Measurements from ENCODE around the gene OAS3. TPM values are rescaled to one million over a fixed set of nuclear protein-coding genes. Genes with fewer than 3 reads are reported as not detected.
"Not testable (repeated sequence)": the region's sequence is repeated elsewhere in the genome, so short reads cannot be mapped to it uniquely, and the experiment has no call there.

Gene OAS3
- total RNA-seq, 1 donor from 2014 or later: 34.7 TPM

GRCh38 chr12:112926416-112927033 is 11.7 kb upstream of the OAS3 start:
- not testable (repeated sequence) for DNase-seq (ENCODE audit: low spot score)

- DNase-seq (ENCODE audit: low spot score): no peak
Observed at GRCh38 chr12:112927475-112927874, 10.8 kb upstream of the OAS3 start.

- DNase-seq (ENCODE audit: low spot score): no peak
Observed at GRCh38 chr12:112927925-112928324, 10.3 kb upstream of the OAS3 start.

- no peak for DNase-seq (ENCODE audit: low spot score)
Observed at GRCh38 chr12:112928978-112929377, 9.3 kb upstream of the OAS3 start.

- DNase-seq (ENCODE audit: low spot score): no peak
Observed at GRCh38 chr12:112929715-112930114, 8.6 kb upstream of the OAS3 start.

- no peak for DNase-seq (ENCODE audit: low spot score)
Observed at GRCh38 chr12:112930350-112930749, 7.9 kb upstream of the OAS3 start.

GRCh38 chr12:112932485-112933128 is 5.7 kb upstream of the OAS3 start:
- no peak for DNase-seq (ENCODE audit: low spot score)

GRCh38 chr12:112933129-112933505 is 5.2 kb upstream of the OAS3 start:
- DNase-seq (ENCODE audit: low spot score): no peak

- DNase-seq (ENCODE audit: low spot score): no peak
Observed at GRCh38 chr12:112936264-112936663, 2.0 kb upstream of the OAS3 start.

- no peak for DNase-seq (ENCODE audit: low spot score)
Observed at GRCh38 chr12:112936927-112937326, 1.3 kb upstream of the OAS3 start.

GRCh38 chr12:112938751-112939150 is 477 bp downstream of the OAS3 start:
- no peak for DNase-seq (ENCODE audit: low spot score)

- no peak for DNase-seq (ENCODE audit: low spot score)
Observed at GRCh38 chr12:112939761-112940381, 1.6 kb downstream of the OAS3 start.

- DNase-seq (ENCODE audit: low spot score): no peak
Observed at GRCh38 chr12:112941528-112942335, 3.5 kb downstream of the OAS3 start.

GRCh38 chr12:112942572-112942971 is 4.3 kb downstream of the OAS3 start:
- no peak for DNase-seq (ENCODE audit: low spot score)

- no peak for DNase-seq (ENCODE audit: low spot score)
Observed at GRCh38 chr12:112944024-112944690, 5.9 kb downstream of the OAS3 start.

GRCh38 chr12:112945515-112945914 is 7.2 kb downstream of the OAS3 start:
- DNase-seq (ENCODE audit: low spot score): no peak

GRCh38 chr12:112946236-112947000 is 8.1 kb downstream of the OAS3 start:
- DNase-seq (ENCODE audit: low spot score): no peak

- DNase-seq (ENCODE audit: low spot score): no peak
Observed at GRCh38 chr12:112947314-112947713, 9.0 kb downstream of the OAS3 start.

GRCh38 chr12:112947761-112948160 is 9.5 kb downstream of the OAS3 start:
- no peak for DNase-seq (ENCODE audit: low spot score)

GRCh38 chr12:112948806-112949205 is 10.5 kb downstream of the OAS3 start:
- no peak for DNase-seq (ENCODE audit: low spot score)

- no peak for DNase-seq (ENCODE audit: low spot score)
Observed at GRCh38 chr12:112950701-112951100, 12.4 kb downstream of the OAS3 start.
